B cell (primary cell): ENCODE measurements around the gene GLTP. TPM values are rescaled to one million over a fixed set of nuclear protein-coding genes. Genes with fewer than 3 reads are reported as not detected.

ENCODE experiments used
- ATAC-seq: fragments of 200-7000 bp; cut with Tn5 transposase; one replicate; pipeline ENCODE4 v1.10.0; 2021; ENCODE audit warnings: low read depth, mild to moderate bottlenecking, moderate number of reproducible peaks, moderate library complexity
- CTCF ChIA-PET: fragments of 350-600 bp; sonication (Branson Sonifier 250); formaldehyde crosslinking; loops from one replicate; lab custom pipeline; 2021; ENCODE audit warnings: antibody characterized with exemption, inconsistent platforms; lab: Charles Lee
- POLR2A ChIA-PET: fragments of 350-600 bp; sonication (Branson Sonifier 250); formaldehyde crosslinking; loops from one replicate; lab custom pipeline; 2021; ENCODE audit warnings: antibody characterized with exemption; lab: Charles Lee
- DNase-seq: peaks from one replicate; pipeline ENCODE4 v3.0.0; 2013
- H2AFZ ChIP-seq: 2 replicates; pipeline ENCODE4 v1.6.1; 2012; ENCODE audit warnings: mild to moderate bottlenecking, low read depth, low read length; ENCODE audit not compliant: insufficient read depth, poor library complexity, severe bottlenecking
- H3K27ac ChIP-seq, 2 donors: 1 replicate in 1 of 2; 2 replicates in 1 of 2; pipeline ENCODE4 v1.5.1; 2012 to 2013; ENCODE audit warnings: low read length in 2 of 2, mild to moderate bottlenecking in 2 of 2, moderate library complexity in 1 of 2
- H3K27me3 ChIP-seq, 4 experiments: fragments of 200-600 bp in 1 of 4; sonication (generic) in 1 of 4; replicated peaks in 1 of 4; 1 replicate in 2 of 4; 2 replicates in 2 of 4; pipeline versions ENCODE4 v1.6.1 to v1.7.0; 2013 to 2016; ENCODE audit warnings: low read length in 3 of 4, mild to moderate bottlenecking in 2 of 4, mixed read lengths in 1 of 4, moderate library complexity in 1 of 4; ENCODE audit not compliant: insufficient read depth in 4 of 4, control insufficient read depth in 3 of 4; ENCODE audit errors: control extremely low read depth in 1 of 4
- H3K36me3 ChIP-seq, 2 experiments: replicated peaks in 1 of 2; 1 replicate in 1 of 2; 2 replicates in 1 of 2; pipeline versions ENCODE4 v1.6.1 to v1.7.1; 2013; ENCODE audit warnings: low read length in 1 of 2; ENCODE audit not compliant: insufficient read depth in 2 of 2, control insufficient read depth in 1 of 2; ENCODE audit errors: control extremely low read depth in 1 of 2, extremely low read depth in 1 of 2
- H3K4me1 ChIP-seq, 2 donors: fragments of 200-600 bp in 1 of 2; sonication (generic) in 1 of 2; 1 replicate in 1 of 2; 2 replicates in 1 of 2; pipeline versions ENCODE4 v1.5.1 to v1.6.1; 2013 to 2017; ENCODE audit warnings: low read length in 2 of 2; ENCODE audit not compliant: control insufficient read depth in 2 of 2, insufficient read depth in 2 of 2
- H3K4me2 ChIP-seq: replicated peaks from 2 replicates; pipeline ENCODE3; 2012; ENCODE audit warnings: mild to moderate bottlenecking, low read depth, low read length; ENCODE audit not compliant: poor library complexity, severe bottlenecking
- H3K4me3 ChIP-seq, 5 experiments: fragments of 200-600 bp in 1 of 5; sonication (generic) in 1 of 5; 1 replicate in 3 of 5; 2 replicates in 2 of 5; pipeline versions ENCODE4 v1.5.1 to v1.7.0; 2011 to 2016; ENCODE audit warnings: low read length in 4 of 5, mild to moderate bottlenecking in 4 of 5, low read depth in 2 of 5, control low read depth in 1 of 5, moderate library complexity in 1 of 5; ENCODE audit not compliant: insufficient read depth in 1 of 5; ENCODE audit errors: control extremely low read depth in 1 of 5, extremely low read depth in 1 of 5
- H3K79me2 ChIP-seq: fragments of 200-600 bp; sonication (generic); one replicate; pipeline ENCODE4 v1.6.0; 2016; ENCODE audit warnings: low read length; ENCODE audit not compliant: control insufficient read depth, insufficient read depth
- H3K9ac ChIP-seq: fragments of 200-600 bp; sonication (generic); 2 replicates; pipeline ENCODE4 v1.6.1; 2017; ENCODE audit warnings: mild to moderate bottlenecking, low read length, moderate library complexity
- H3K9me3 ChIP-seq, 3 donors: one replicate each; pipeline versions ENCODE4 v1.6.1 to v1.7.1; 2013; ENCODE audit warnings: low read length in 2 of 3; ENCODE audit not compliant: control insufficient read depth in 2 of 3, insufficient read depth in 1 of 3; ENCODE audit errors: control extremely low read depth in 1 of 3
- H4K20me1 ChIP-seq: 2 replicates; pipeline ENCODE4 v1.6.0; 2012; ENCODE audit warnings: mild to moderate bottlenecking, low read length; ENCODE audit not compliant: insufficient read depth, control insufficient read depth, poor library complexity, severe bottlenecking
- H3K27ac Mint-ChIP-seq: one replicate; pipeline ENCODE4 v1.8.0; 2021; ENCODE audit warnings: mixed read lengths
- H3K27me3 Mint-ChIP-seq: one replicate; pipeline ENCODE4 v1.8.0; 2021; ENCODE audit warnings: mixed read lengths
- H3K4me1 Mint-ChIP-seq: one replicate; pipeline ENCODE4 v1.8.0; 2021; ENCODE audit warnings: mixed read lengths
- H3K4me3 Mint-ChIP-seq: one replicate; pipeline ENCODE4 v1.8.0; 2021; ENCODE audit warnings: mixed read lengths
- H3K9me3 Mint-ChIP-seq: one replicate; pipeline ENCODE4 v1.8.0; 2022; ENCODE audit warnings: mixed read lengths; ENCODE audit not compliant: insufficient read depth
- CTCF ChIP-seq: fragments of 200-600 bp; IDR thresholded peaks from one replicate; pipeline ENCODE4 v1.8.0; 2022; ENCODE audit warnings: antibody characterized with exemption, mild to moderate bottlenecking
- EZH2 ChIP-seq: IDR thresholded peaks from 2 replicates; pipeline ENCODE4 v1.6.1; 2012; ENCODE audit warnings: borderline replicate concordance, low read depth, mild to moderate bottlenecking, moderate library complexity, low read length; ENCODE audit not compliant: insufficient read depth, poor library complexity, severe bottlenecking
- WGBS: methylation state at CpG from one replicate; pipeline ENCODE4 v1.1.5; 2013; ENCODE audit warnings: missing lambda C conversion rate; ENCODE audit not compliant: insufficient coverage; 5-methylcytosine and 5-hydroxymethylcytosine counted together
- intact Hi-C: fragments of 100-400 bp; cut with micrococcal nuclease; formaldehyde crosslinking; loops from one replicate; pipeline ENCODE4 v1.10.0; 2022
- polyA plus RNA-seq: library from polyadenylated mRNA; depleted of rRNA; stranded (reverse); fragments of >200 nt; gene quantifications from 2 replicates; pipeline ENCODE4 v1.2.3, GENCODE V29; 2012
- total RNA-seq, 2 donors: library from RNA; stranded (reverse); fragments of 120-200 nt in 1 of 2; gene quantifications; 1 replicate in 1 of 2; 2 replicates in 1 of 2; pipeline versions ENCODE4 v1.2.3 to v1.2.4, GENCODE V29; 2013 to 2022

The GLTP gene
- total and polyA plus RNA-seq, 2 donors (not counting 1 experiment from before 2014, with no cell fraction given) = 18.7 to 24.9 TPM

GRCh38 chr12:109842021-109842420, 38.3 kb downstream of the GLTP start:
- intact Hi-C loops = loop anchor here (10.0 kb wide), 1 partner anchor 127 kb away; the partner anchor contains the start of gene FAM222A

GRCh38 chr12:109841356-109841755, 39.0 kb downstream of the GLTP start:
- Histone ChIP-seq H3K4me3 (no peak overlapping the region), H3K4me2 (no peak overlapping the region), H2AFZ (no peak overlapping the region), H3K27ac (no peak overlapping the region), H3K36me3 (no peaks in the 10 kb centered on the region), H4K20me1 (no peaks in the 10 kb centered on the region), H3K9me3 (no peaks in the 10 kb centered on the region), H3K27me3 (no peaks in the 10 kb centered on the region), H3K79me2 (no peaks in the 10 kb centered on the region), H3K4me1 (peaks cover 3 to 10% of the 10 kb centered on the region in 2 donors), H3K9ac (no peak overlapping the region)
- H3K4me3 Mint-ChIP-seq = no peak overlapping the region
- POLR2A ChIA-PET = no interaction called here
- no peak for TF ChIP-seq CTCF
- TF ChIP-seq EZH2 = no peak
- H3K27ac Mint-ChIP-seq = no peak overlapping the region
- intact Hi-C loops = loop anchor here (10.0 kb wide), 1 partner anchor 127 kb away; the partner anchor contains the start of gene FAM222A
- no peaks in the 10 kb centered on the region for H3K27me3 Mint-ChIP-seq
- ATAC-seq = no peak
- WGBS = 79% methylated on average over 9 of the region's 9 CpGs
- no peaks in the 10 kb centered on the region for H3K9me3 Mint-ChIP-seq
- CTCF ChIA-PET = no interaction called here
- DNase-seq = no peak
- H3K4me1 Mint-ChIP-seq = peaks cover 10% of the 10 kb centered on the region

More at GRCh38 chr12:109842021-109842420, 38.3 kb downstream of the GLTP start:
- DNase-seq = no peak
- Histone ChIP-seq H3K27me3 (no peaks in the 10 kb centered on the region), H3K79me2 (no peaks in the 10 kb centered on the region), H3K27ac (no peak overlapping the region), H3K36me3 (no peaks in the 10 kb centered on the region), H4K20me1 (no peaks in the 10 kb centered on the region), H2AFZ (no peak overlapping the region), H3K9ac (no peak overlapping the region), H3K4me2 (no peak overlapping the region), H3K9me3 (no peaks in the 10 kb centered on the region), H3K4me3 (no peak overlapping the region), H3K4me1 (peaks cover 3 to 10% of the 10 kb centered on the region in 2 donors)
- H3K27me3 Mint-ChIP-seq = no peaks in the 10 kb centered on the region
- no peaks in the 10 kb centered on the region for H3K9me3 Mint-ChIP-seq
- TF ChIP-seq CTCF = no peak
- TF ChIP-seq EZH2 = no peak
- ChIA-PET CTCF (interaction anchor here (0.7 kb wide), 1 partner anchor 214 kb away, joined by 4 read pairs; no protein-coding TSS in a partner anchor), POLR2A (no interaction called here)
- H3K4me1 Mint-ChIP-seq = peaks cover 10% of the 10 kb centered on the region
- H3K27ac Mint-ChIP-seq = no peak overlapping the region
- no peak for ATAC-seq
- no peak overlapping the region for H3K4me3 Mint-ChIP-seq
- WGBS = 86% methylated on average over 1 of the region's 5 CpGs
